ENCODE data around the gene FYCO1.

FYCO1 gene

GRCh38 chr3:45939341-45939771 lies 56.3 kb downstream of the FYCO1 start:
- no peak for DNase-seq

- peak; percentile 71 for DNase-seq
These were observed 56.8 kb downstream of the FYCO1 start for GRCh38 chr3:45938864-45939263.

GRCh38 chr3:45938043-45938435 lies 57.6 kb downstream of the FYCO1 start:
- DNase-seq = no peak

DNA sequence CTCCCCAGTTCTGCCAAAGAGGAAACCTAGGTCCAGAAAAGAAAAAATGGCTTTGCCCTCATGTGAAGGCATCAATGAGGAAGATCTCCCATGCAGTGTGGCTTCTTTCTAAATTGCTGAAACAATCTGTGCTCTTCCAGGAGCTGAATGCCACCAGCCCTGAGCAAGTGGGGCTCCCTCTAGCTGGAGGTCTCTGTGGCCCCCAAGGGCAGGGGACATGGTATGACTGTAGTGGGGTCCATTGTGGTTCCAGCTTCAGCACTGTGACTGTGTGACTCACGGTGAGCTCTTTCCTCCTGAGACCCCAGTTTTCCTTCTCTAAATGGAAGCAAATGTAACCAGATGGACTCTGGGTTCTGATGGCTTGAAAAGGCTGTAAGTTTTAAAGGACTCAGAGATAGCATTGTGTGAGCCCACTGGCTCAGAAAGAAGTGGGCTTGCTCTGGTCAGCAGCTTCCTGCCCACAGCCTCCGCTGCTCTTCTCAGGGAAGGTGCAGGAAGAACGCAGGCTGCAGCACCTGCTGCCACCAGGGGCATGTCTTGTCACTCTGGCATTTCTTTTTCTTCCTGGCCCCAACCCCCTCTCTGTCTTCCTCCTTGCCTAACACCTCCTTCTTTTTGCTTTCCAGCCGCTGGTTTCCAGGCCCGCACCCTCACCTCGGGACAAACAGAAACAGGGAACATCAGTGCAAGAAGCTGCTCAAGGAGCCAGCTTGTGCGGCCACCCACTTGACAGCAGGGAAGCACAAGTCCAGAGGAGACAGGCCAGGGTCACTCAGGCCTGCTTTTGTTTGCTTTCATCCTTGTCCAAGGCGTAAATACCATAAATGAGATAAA lies 58.2 kb downstream of the FYCO1 start:
- DNase-seq = no peak

DNA sequence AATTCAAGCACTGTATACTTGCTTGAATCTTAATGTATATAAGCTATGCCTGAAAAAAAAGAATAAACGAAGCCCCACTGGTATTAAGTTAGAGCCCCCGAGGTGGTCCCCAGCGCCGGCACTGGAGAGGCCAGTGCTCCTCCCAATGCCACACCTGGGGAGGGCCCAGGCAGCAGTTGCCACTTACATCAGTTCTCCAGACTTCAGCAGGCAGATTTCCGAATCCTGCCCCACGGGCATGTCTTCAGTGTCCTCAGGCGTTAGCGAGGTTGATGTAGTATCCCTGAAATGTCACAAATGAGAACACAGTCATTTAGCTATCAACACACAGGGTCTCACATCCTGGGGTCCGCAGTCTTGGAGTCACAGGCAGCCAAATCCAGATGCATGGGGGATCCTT lies 59.4 kb downstream of the FYCO1 start:
- DNase-seq = no peak

DNA sequence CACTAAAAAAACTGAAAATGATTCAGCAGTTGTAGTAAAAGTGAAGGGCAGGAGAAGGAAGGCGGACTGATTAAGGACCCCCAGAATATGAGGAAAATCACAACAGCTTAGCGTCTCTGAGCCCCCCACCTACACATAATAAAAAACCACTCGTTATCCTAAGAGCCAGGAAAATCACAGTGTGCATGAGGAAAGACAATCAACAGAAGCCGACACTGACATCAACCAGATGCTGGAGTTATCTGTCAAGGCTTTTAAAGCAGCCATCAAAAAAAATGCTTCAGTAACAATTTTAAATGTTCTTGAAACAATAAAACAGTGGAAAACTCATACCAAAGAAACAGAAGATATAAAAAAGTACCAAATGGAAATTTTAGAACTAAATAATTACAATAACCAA lies 62.0 kb downstream of the FYCO1 start:
- no peak for DNase-seq

DNA sequence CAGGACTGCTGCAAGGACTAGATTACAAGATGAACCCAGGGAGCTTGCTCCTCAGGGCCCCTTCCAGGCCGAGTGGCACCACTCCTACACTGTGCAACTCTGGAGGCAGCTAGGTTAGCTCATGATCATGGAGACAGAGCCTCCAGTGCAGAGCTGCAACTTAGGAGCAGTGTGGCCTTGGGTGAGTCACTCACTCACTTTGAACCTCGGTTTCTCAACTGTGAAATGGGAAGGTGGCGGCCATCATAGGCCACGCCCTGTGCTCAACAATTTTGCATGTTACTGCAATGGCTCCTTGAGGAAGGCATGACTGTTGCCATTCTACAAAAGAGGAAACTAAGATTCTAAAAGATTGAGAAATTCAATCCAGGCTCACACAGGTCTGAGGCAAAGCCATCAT lies 63.5 kb downstream of the FYCO1 start:
- no peak for DNase-seq

GRCh38 chr3:45931496-45931895 lies 64.1 kb downstream of the FYCO1 start:
- no peak for DNase-seq

GRCh38 chr3:45929042-45929679 lies 66.5 kb downstream of the FYCO1 start:
- peak; percentile 46 for DNase-seq

- DNase-seq = no peak
These were observed 67.7 kb downstream of the FYCO1 start for GRCh38 chr3:45927881-45928280.

DNA sequence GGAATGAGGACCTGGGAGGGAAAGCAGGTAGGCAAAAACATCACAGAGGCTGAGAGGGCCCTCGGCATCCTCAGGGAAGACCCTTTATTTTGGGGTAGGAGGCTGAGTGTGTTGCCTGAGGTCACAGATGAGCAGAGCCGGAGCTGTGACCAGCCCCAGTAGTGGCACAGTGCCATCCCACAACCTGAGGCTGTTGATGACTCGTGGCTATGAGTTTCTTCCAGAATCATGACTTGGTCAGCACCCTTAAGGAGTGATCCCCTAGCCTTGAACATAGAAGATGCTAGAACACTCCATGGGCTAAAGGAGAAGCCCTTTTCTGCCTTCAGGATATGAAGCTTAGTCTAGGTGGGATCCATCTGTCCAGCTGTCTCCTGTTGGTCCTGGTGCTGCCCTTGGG lies 71.9 kb downstream of the FYCO1 start:
- DNase-seq = no peak

GRCh38 chr3:45922950-45923590 lies 72.6 kb downstream of the FYCO1 start:
- DNase-seq = no peak

GRCh38 chr3:45922039-45922326 lies 73.6 kb downstream of the FYCO1 start:
- DNase-seq = no peak

- no peak for DNase-seq
These were observed 74.2 kb downstream of the FYCO1 start for GRCh38 chr3:45921158-45922038.

DNA sequence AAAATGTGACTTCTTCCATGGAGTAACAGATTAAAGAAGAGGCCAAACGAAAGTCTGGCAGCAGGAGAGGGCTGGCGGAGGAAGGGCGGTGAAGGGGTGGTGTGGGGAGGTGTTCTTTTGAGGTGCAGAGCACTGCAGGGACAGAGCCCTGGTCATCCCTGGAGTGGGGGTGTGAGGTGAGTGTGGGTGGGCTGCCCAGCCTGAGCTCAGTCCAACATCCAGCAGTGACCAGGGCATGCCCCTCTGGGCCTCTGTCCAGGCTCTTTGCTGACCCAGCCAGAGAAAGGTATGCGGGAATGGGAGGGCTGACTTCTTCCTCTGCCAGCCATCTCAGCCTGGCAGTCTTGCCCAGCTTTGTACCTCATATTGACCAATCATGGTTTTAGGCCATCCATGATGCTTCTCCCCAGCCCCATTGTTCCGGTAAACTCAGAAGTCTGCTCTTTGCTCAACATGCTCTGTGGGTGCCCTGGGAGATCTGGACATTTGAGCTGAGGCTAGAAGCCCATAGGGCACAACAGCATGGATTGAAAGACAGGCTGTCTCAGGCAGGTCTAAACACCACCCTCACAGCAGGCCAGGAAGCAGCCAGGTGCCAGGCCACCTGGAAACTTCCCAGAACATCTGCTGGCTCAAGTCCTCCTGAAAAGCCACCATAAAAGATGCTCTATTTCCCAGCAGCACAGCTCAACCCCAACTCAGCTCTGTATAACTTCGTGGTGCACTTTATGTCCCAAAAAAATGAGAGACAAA lies 78.3 kb downstream of the FYCO1 start:
- DNase-seq = no peak

DNA sequence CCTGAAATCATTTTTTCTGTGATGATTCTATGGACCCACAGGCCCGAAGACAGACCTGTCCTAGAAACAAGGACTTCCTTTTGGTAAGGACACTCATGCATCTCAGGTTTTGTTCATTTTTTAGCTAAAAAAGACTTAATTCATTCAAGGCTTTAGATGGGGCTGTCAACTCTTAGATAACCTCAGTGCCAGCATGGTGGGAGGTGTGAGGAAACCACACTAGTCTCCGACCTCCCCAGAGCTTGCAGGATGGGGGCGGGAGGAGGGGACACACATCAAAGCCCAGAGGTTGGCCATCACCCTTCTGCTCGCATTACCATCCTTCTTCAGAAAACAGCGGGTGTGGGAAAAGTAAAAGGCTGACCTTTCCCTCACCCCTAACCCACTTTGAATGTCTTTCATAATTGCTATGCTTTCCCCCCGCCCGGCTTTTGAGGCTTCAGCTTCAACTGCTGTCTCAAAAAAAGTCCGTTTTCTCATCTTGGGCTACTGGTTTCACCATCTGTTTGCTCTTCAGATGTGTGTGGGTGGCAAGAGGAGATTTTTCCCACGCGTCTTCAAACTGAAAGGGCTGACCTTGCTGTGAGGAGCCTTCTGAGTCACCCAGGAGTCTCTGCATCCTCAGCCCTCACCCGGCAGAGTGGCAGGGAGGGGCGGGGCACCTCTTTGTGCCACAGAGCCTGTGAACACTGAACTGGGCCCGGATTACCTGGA lies 79.9 kb downstream of the FYCO1 start:
- DNase-seq = peak; percentile 67

GRCh38 chr3:45915059-45915439 lies 80.6 kb downstream of the FYCO1 start:
- no peak for DNase-seq

DNA sequence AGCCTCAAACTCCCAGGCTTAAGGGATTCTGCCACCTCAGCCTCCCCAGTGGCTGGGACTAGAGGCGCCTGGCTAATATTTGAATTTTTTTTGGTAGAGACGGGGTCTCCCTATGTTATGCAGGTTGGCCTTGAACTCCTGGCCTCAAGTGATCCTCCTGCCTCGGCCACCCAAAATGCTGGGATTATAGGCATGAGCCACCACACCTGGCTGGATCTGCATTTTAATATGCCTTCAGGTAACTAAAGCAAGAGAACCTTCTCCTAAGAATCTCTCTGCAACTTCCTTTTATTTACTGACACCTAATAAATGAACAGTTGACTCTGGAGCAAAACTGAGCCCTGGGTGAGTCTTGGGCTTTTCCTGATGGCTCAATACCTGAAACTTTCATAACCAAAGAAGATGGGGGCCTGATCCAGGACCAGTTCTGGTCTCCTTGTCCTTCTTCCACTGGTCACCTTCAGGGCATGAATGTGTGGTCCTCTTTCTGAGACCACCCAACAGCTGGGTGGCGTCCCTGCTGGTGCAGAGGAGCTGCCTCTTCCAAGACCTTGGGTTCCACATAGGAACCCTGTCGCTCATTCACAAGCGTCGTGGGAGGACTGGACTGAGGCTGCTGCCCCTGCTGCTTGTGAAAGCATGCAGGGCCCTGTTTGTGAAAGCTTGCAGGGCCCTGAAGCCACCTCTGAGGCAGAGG lies 81.1 kb downstream of the FYCO1 start:
- DNase-seq = no peak

GRCh38 chr3:45912435-45912834 lies 83.2 kb downstream of the FYCO1 start:
- no peak for DNase-seq

- no peak for DNase-seq
These were observed 84.0 kb downstream of the FYCO1 start for GRCh38 chr3:45911511-45912226.

DNA sequence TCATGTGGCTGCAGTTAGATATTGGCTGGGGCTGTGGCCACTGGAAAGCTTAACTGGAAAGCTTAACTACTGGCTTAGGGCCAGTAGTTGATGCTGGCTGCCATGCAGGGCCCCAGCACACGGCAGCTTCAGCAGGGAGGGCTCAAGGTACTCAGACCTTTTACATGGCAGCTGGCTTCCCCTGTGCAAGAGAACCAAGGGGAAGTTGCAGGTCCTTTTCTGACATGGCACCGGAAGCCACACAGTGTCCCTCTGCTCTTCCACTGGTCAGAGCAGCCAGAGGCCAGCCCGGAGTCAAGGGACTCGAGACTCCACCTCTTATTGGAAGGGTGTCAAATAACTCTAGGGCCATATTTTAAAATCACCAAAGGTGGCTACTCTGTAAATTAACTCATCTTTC lies 84.7 kb downstream of the FYCO1 start:
- no peak for DNase-seq

Data from activated CD4-positive, alpha-beta T cell treated with anti-CD3 and anti-CD28 coated beads for 1 hour (primary cell).